ENCODE data around the gene TMEM94. TPM values are rescaled to one million over a fixed set of nuclear protein-coding genes. Genes with fewer than 3 reads are reported as not detected.

TMEM94 gene
- total and polyA plus RNA-seq, 2 of the 8 experiments (the other 6 are each of a cell fraction or from before 2014, with no cell fraction given): 54.8 to 69.9 TPM

GRCh38 chr17:75476271-75476671, 19.8 kb downstream of the TMEM94 start:
- H3K23ac ChIP-seq (ENCODE audit: insufficient read length): no peak overlapping the region
- H3K23me2 ChIP-seq (ENCODE audit: low read depth, low read length): no peaks in the 10 kb centered on the region
- H2BK12ac ChIP-seq (ENCODE audit: low read depth, low read length): no peak overlapping the region
- no peak overlapping the region for H2AK5ac ChIP-seq (ENCODE audit: low read depth, low read length)
- no peak overlapping the region for H2BK20ac ChIP-seq (ENCODE audit: low read length)
- no peaks in the 10 kb centered on the region for H3K27me3 ChIP-seq (replicated peaks in 1 of 4; ENCODE audit: control insufficient read depth in 3 of 4, extremely low read depth in 1 of 4, insufficient read depth in 3 of 4, low read length in 3 of 4)
- no peak overlapping the region for H3K18ac ChIP-seq (ENCODE audit: extremely low read depth, low read length)
- no peak overlapping the region for H4K91ac ChIP-seq (replicated peaks; ENCODE audit: insufficient read length, low read length)
- H3K56ac ChIP-seq (replicated peaks; ENCODE audit: insufficient read length, low read depth, low read length): no peak overlapping the region
- H3K4me1 ChIP-seq (replicated peaks in 1 of 4; ENCODE audit: control insufficient read depth in 3 of 4, insufficient read depth in 4 of 4, low read length in 3 of 4): peaks cover 0 to 7% (median under 1%) of the 10 kb centered on the region in 4 experiments; a peak in 4 of 7 replicates
- WGBS, 2 experiments (ENCODE audit: extremely low coverage in 1 of 2, insufficient coverage in 1 of 2, insufficient read length in 1 of 2, insufficient replicate concordance in 2 of 2, low coverage in 1 of 2, low lambda C conversion rate in 2 of 2, missing lambda C conversion rate in 1 of 2): 100% methylated on average over 4 of the region's 8 CpGs; no CpG with 5 or more reads in 1 of the 2 experiments
- ChIA-PET POLR2A (ENCODE audit: partially characterized antibody) (interaction anchor here (0.9 kb wide), 1 partner anchor 34 kb away, joined by 3 read pairs; no protein-coding TSS in a partner anchor), CTCF (ENCODE audit: partially characterized antibody) (interaction anchor here (0.7 to 1.3 kb wide), 7 partner anchors 8 to 143 kb away, joined by 3 to 5 read pairs (median 3); no protein-coding TSS in a partner anchor)
- no peak for DNase-seq (ENCODE audit: low read depth in 1 of 2, low spot score in 2 of 2)
- no peak for FAIRE-seq
- H2BK15ac ChIP-seq (ENCODE audit: low read length): no peak overlapping the region
- no peak overlapping the region for H3K4me2 ChIP-seq (ENCODE audit: insufficient read depth in 1 of 2, low read depth in 2 of 2, low read length in 2 of 2)
- no peak overlapping the region for H2BK5ac ChIP-seq (ENCODE audit: low read depth, low read length)
- H3K14ac ChIP-seq (ENCODE audit: insufficient read length): no peak overlapping the region
- H2AFZ ChIP-seq (ENCODE audit: low read length): no peak overlapping the region
- peaks cover 0 to 10% (median 6%) of the 10 kb centered on the region in 4 experiments; a peak in 5 of 8 replicates for H3K36me3 ChIP-seq (ENCODE audit: control insufficient read depth in 2 of 4, insufficient read depth in 4 of 4, low read length in 3 of 4)
- no peak overlapping the region for H3K4ac ChIP-seq (replicated peaks; ENCODE audit: insufficient read length, low read depth, low read length)
- no peak overlapping the region for H3K27ac ChIP-seq (ENCODE audit: low read depth, low read length)
- H3K9me3 ChIP-seq (ENCODE audit: insufficient read depth in 2 of 2, low read depth in 1 of 2, low read length in 1 of 2): no peaks in the 10 kb centered on the region
- H4K20me1 ChIP-seq (replicated peaks in 1 of 2; ENCODE audit: control insufficient read depth in 1 of 2, insufficient read depth in 2 of 2, low read length in 2 of 2): no peaks in the 10 kb centered on the region
- H4K8ac ChIP-seq (ENCODE audit: extremely low read depth, insufficient read depth, low read length): no peak overlapping the region
- H3K9ac ChIP-seq (replicated peaks in 1 of 4; ENCODE audit: extremely low read depth in 1 of 4, low read depth in 3 of 4, low read length in 3 of 4): no peak overlapping the region
- H2BK120ac ChIP-seq (replicated peaks; ENCODE audit: low read depth, low read length): no peak overlapping the region
- TF ChIP-seq PHF8 (conservative IDR thresholded peaks at IDR 0.05; ENCODE audit: low read depth, low read length) (no peak), ASH2L (IDR thresholded peaks at IDR 0.05; ENCODE audit: low read length) (no peak), BRCA1 (IDR thresholded peaks at IDR 0.05; ENCODE audit: low read depth, low read length) (no peak), RXRA (IDR thresholded peaks at IDR 0.05; ENCODE audit: insufficient read depth, low read depth, low read length) (no peak), EP300 (IDR thresholded peaks at IDR 0.05; ENCODE audit: borderline replicate concordance in 1 of 2, low read depth in 2 of 2, low read length in 2 of 2) (no peak), CBX8 (IDR thresholded peaks at IDR 0.05; ENCODE audit: borderline replicate concordance, low read depth, low read length) (no peak), RNF2 (IDR thresholded peaks at IDR 0.05; ENCODE audit: borderline replicate concordance, low read depth, low read length, missing control alignments, poor library complexity, severe bottlenecking) (no peak), SAP30 (IDR thresholded peaks at IDR 0.05; ENCODE audit: insufficient read depth, insufficient replicate concordance, low read length) (no peak), USF2 (IDR thresholded peaks at IDR 0.05; ENCODE audit: low read length) (no peak), KDM5A (IDR thresholded peaks at IDR 0.05; ENCODE audit: low read length) (no peak)
- H3K79me1 ChIP-seq (ENCODE audit: low read depth, low read length): no peaks in the 10 kb centered on the region
- H3K4me3 ChIP-seq (ENCODE audit: extremely low read depth in 1 of 4, insufficient read depth in 2 of 4, low read depth in 3 of 4, low read length in 4 of 4): no peak overlapping the region
- no peak overlapping the region for H4K5ac ChIP-seq (ENCODE audit: insufficient read length, low read depth, low read length)
- H3K79me2 ChIP-seq (ENCODE audit: control insufficient read depth in 1 of 2, insufficient read depth in 2 of 2, low read length in 2 of 2): no peaks in the 10 kb centered on the region

Measured in H1 (cell line).